Smooth muscle cell (in vitro differentiated cells): ENCODE measurements around the gene RAPGEF1. TPM values are rescaled to one million over a fixed set of nuclear protein-coding genes. Genes with fewer than 3 reads are reported as not detected.

Experiments used
- DNase-seq: peaks from one replicate; lab custom pipeline; 2025; ENCODE audit not compliant: unreplicated experiment; lab: John Stamatoyannopoulos, UW
- H2AFZ ChIP-seq: fragments of 200-600 bp; sonication (generic); 2 replicates; pipeline ENCODE4 v1.6.0; 2016; ENCODE audit warnings: antibody characterized with exemption, low read depth, mild to moderate bottlenecking
- H3F3A ChIP-seq: fragments of 200-600 bp; sonication (generic); 2 replicates; pipeline ENCODE4 v1.6.0; 2017; ENCODE audit warnings: antibody characterized with exemption, low read depth
- H3K27ac ChIP-seq: fragments of 200-600 bp; sonication (generic); 2 replicates; pipeline ENCODE4 v1.5.1; 2016; ENCODE audit warnings: low read depth, mild to moderate bottlenecking
- H3K27me3 ChIP-seq: fragments of 200-600 bp; sonication (generic); 2 replicates; pipeline ENCODE4 v1.6.1; 2016; ENCODE audit warnings: low read depth, mild to moderate bottlenecking
- H3K36me3 ChIP-seq: fragments of 200-600 bp; sonication (generic); 2 replicates; pipeline ENCODE4 v1.5.1; 2016; ENCODE audit warnings: low read depth
- H3K4me1 ChIP-seq: fragments of 200-600 bp; sonication (generic); 2 replicates; pipeline ENCODE4 v1.5.1; 2016; ENCODE audit warnings: low read depth
- H3K4me2 ChIP-seq: fragments of 200-600 bp; sonication (generic); 2 replicates; pipeline ENCODE4 v1.6.0; 2016; ENCODE audit warnings: mild to moderate bottlenecking
- H3K4me3 ChIP-seq: fragments of 200-600 bp; sonication (generic); 2 replicates; pipeline ENCODE4 v1.5.1; 2016; ENCODE audit warnings: mild to moderate bottlenecking
- H3K79me2 ChIP-seq: fragments of 200-600 bp; sonication (generic); 2 replicates; pipeline ENCODE4 v1.6.0; 2016; ENCODE audit warnings: low read depth, mild to moderate bottlenecking
- H3K9ac ChIP-seq: fragments of 200-600 bp; sonication (generic); 2 replicates; pipeline ENCODE4 v1.6.0; 2016; ENCODE audit warnings: low read depth
- H3K9me3 ChIP-seq: fragments of 200-600 bp; sonication (generic); replicated peaks from 2 replicates; pipeline ENCODE4 v1.5.1; 2016; ENCODE audit warnings: low read depth
- H4K20me1 ChIP-seq: fragments of 200-600 bp; sonication (generic); 2 replicates; pipeline ENCODE4 v1.6.0; 2016; ENCODE audit warnings: low read depth
- WGBS: methylation state at CpG from one replicate; pipeline ENCODE4 v1.1.7; 2016; ENCODE audit warnings: low lambda C conversion rate; 5-methylcytosine and 5-hydroxymethylcytosine counted together
- polyA plus RNA-seq: library from polyadenylated mRNA; unstranded; fragments of >200 nt; fragmentation: Nextera tagmentation; extraction: Ambion mirVana; gene quantifications from 2 replicates; pipeline ENCODE4 v1.2.1, GENCODE V29; 2016
- total RNA-seq: library from RNA; depleted of rRNA; stranded (reverse); fragments of >200 nt; gene quantifications from 2 replicates; pipeline ENCODE4 v1.2.3, GENCODE V29; 2014
- TF ChIP-seq, protein P1 (sequence below): fragments of 200-600 bp; sonication (generic); IDR thresholded peaks from 2 replicates; pipeline ENCODE4 v1.5.1; 2017; ENCODE audit warnings: borderline replicate concordance, mild to moderate bottlenecking, antibody characterized with exemption; ENCODE audit not compliant: insufficient read depth, poor library complexity, severe bottlenecking

The RAPGEF1 gene
- total and polyA plus RNA-seq, 2 experiments from 2014 or later = 16.4 to 17.8 TPM

DNA sequence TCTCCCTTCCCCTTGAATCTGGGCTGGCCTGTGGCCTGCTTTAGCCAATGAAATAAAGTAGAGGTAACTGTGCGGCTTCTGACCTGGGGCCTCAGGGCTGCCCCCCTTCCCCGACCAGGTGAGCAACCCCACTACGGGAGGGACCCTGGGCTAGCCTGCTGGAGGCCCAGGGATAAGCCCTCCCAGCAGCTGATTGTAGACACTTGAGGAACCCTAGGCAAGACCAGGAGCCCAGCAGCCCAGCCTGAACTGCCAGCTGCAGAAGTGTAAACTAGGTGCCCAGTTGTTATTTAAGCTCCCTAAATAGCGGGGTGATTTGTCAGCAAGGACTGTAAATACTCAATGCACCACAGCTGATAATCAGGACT is 41.3 kb downstream of the RAPGEF1 start:
- H3K9me3 ChIP-seq = no peaks in the 10 kb centered on the region
- H3K4me2 ChIP-seq = no peak overlapping the region
- no peaks in the 10 kb centered on the region for H3K36me3 ChIP-seq
- H2AFZ ChIP-seq = no peak overlapping the region
- no peaks in the 10 kb centered on the region for H3K27me3 ChIP-seq
- H3K9ac ChIP-seq = no peak overlapping the region
- peaks cover 89% of the 10 kb centered on the region for H4K20me1 ChIP-seq
- DNase-seq = no peak
- H3F3A ChIP-seq = no peaks in the 10 kb centered on the region
- H3K27ac ChIP-seq = no peak overlapping the region
- peaks cover 29% of the 10 kb centered on the region for H3K79me2 ChIP-seq
- TF ChIP-seq, protein P1, sequence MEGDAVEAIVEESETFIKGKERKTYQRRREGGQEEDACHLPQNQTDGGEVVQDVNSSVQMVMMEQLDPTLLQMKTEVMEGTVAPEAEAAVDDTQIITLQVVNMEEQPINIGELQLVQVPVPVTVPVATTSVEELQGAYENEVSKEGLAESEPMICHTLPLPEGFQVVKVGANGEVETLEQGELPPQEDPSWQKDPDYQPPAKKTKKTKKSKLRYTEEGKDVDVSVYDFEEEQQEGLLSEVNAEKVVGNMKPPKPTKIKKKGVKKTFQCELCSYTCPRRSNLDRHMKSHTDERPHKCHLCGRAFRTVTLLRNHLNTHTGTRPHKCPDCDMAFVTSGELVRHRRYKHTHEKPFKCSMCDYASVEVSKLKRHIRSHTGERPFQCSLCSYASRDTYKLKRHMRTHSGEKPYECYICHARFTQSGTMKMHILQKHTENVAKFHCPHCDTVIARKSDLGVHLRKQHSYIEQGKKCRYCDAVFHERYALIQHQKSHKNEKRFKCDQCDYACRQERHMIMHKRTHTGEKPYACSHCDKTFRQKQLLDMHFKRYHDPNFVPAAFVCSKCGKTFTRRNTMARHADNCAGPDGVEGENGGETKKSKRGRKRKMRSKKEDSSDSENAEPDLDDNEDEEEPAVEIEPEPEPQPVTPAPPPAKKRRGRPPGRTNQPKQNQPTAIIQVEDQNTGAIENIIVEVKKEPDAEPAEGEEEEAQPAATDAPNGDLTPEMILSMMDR = no peak
- H3K4me3 ChIP-seq = no peak overlapping the region
- H3K4me1 ChIP-seq = peaks cover 15% of the 10 kb centered on the region
- 78% methylated on average over 4 of the region's 4 CpGs for WGBS

DNA sequence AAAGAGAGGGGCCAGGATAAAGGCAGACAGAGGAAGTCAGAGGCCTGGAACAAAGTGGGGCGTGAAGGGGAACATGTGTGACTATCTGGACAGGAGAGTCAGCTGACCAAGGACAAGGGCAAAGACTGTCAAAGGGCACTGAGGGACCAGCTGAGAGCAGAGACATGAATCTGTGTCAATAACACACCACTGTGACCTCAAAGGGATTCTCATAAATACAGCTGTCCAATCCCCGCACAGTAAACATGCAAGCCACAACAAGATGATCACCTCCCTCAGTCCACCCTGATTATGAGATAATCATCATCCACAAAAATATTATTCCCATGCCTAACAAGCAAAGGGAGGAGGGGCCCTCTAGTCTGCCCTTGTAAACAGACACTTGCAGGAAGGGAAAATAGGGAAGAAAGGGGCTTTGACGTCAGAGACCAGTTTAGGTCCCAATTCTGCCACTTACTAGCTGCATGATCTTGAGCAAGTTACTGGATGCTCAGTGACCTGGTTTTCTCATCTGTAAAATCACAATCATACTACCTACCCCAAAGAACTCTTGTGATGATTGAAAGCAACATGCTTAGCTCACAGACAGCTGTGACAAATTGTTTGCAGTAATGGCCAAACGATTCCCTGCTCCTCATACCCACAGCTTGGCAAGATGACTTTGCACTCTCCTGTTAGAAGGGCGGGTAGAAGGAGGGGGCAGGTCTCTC is 41.8 kb downstream of the RAPGEF1 start:
- Histone ChIP-seq H3K36me3 (no peaks in the 10 kb centered on the region), H3K4me2 (no peak overlapping the region), H3K4me1 (peaks cover 20% of the 10 kb centered on the region), H3K9me3 (no peaks in the 10 kb centered on the region), H3K27ac (no peak overlapping the region), H3K4me3 (no peak overlapping the region), H2AFZ (no peak overlapping the region), H3K9ac (no peak overlapping the region), H3F3A (no peaks in the 10 kb centered on the region), H3K27me3 (no peaks in the 10 kb centered on the region), H4K20me1 (peaks cover 89% of the 10 kb centered on the region), H3K79me2 (peaks cover 24% of the 10 kb centered on the region)
- no peak for DNase-seq
- TF ChIP-seq, protein P1 = no peak
- WGBS = 63% methylated on average over 5 of the region's 5 CpGs

DNA sequence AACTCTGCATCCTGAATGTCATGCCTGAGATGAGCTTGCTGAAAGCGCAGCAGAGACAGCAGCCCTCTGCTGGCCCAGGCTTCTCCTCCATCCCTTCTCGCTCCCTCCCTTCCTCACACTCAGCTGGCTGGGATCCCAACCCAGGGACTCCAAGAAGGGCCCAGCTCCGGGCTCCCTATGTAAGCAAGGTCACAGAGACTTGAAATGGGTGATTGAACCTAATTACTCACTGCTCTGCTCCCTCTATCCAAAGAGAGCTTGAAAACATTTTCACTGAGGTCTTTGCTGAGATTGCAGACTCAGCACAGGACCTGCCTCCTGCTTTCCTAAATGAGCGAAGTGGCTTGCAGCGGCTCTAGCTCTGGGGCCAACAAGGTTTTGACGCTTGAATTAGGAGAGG is 42.8 kb downstream of the RAPGEF1 start:
- Histone ChIP-seq H3F3A (no peaks in the 10 kb centered on the region), H2AFZ (no peak overlapping the region), H3K9ac (no peak overlapping the region), H3K4me3 (no peak overlapping the region), H4K20me1 (peaks cover 93% of the 10 kb centered on the region), H3K4me2 (no peak overlapping the region), H3K27me3 (no peaks in the 10 kb centered on the region), H3K79me2 (peaks cover 23% of the 10 kb centered on the region), H3K27ac (no peak overlapping the region), H3K4me1 (peaks cover 20% of the 10 kb centered on the region), H3K36me3 (no peaks in the 10 kb centered on the region), H3K9me3 (no peaks in the 10 kb centered on the region)
- no peak for DNase-seq
- WGBS = 69% methylated on average over 6 of the region's 6 CpGs
- TF ChIP-seq, protein P1 = no peak
